Activated CD4-positive, alpha-beta T cell treated with anti-CD3 and anti-CD28 coated beads, Interleukin-2, Interleukin-4, amounts not matched to agents 100 ng/mL and 50 ng/mL, durations not matched to agents 16 hours and 8 hours (primary cell): ENCODE measurements around the gene CABP4.

Source experiments
- DNase-seq: peaks from one replicate; pipeline ENCODE4 v3.0.0-alpha.2; 2020; ENCODE audit warnings: low spot score

The CABP4 gene

GRCh38 chr11:67455054-67455453, at the start of gene CABP4:
CABP4 (plus strand) TSS chr11:67455354; CDS start chr11:67455424, 70 bp downstream.
- DNase-seq, result no peak

GRCh38 chr11:67405688-67406339, 49.3 kb upstream of the CABP4 start:
- no peak for DNase-seq

GRCh38 chr11:67406420-67406968, 48.7 kb upstream of the CABP4 start:
- DNase-seq, result no peak

GRCh38 chr11:67406969-67407687, 48.0 kb upstream of the CABP4 start:
- no peak for DNase-seq

GRCh38 chr11:67407688-67408163, 47.4 kb upstream of the CABP4 start:
- no peak for DNase-seq

GRCh38 chr11:67408437-67409200, 46.5 kb upstream of the CABP4 start:
- peak; percentile 37 for DNase-seq

GRCh38 chr11:67409261-67409666, 45.9 kb upstream of the CABP4 start:
- DNase-seq, result peak; percentile 87

GRCh38 chr11:67409781-67410368, 45.3 kb upstream of the CABP4 start:
- no peak for DNase-seq

GRCh38 chr11:67410369-67410831, 44.8 kb upstream of the CABP4 start:
- DNase-seq, result no peak

- DNase-seq, result no peak
Measured at GRCh38 chr11:67410984-67411784, 44.0 kb upstream of the CABP4 start.

GRCh38 chr11:67411785-67412152, 43.4 kb upstream of the CABP4 start:
- DNase-seq, result no peak

GRCh38 chr11:67412495-67413179, 42.5 kb upstream of the CABP4 start:
- DNase-seq, result no peak

- no peak for DNase-seq
Measured at GRCh38 chr11:67413266-67413849, 41.8 kb upstream of the CABP4 start.

GRCh38 chr11:67415501-67416304, 39.5 kb upstream of the CABP4 start, which contains the start of gene CARNS1:
CARNS1 (plus strand) TSS chr11:67415678; CDS start chr11:67416200, 522 bp downstream.
- no peak for DNase-seq

- no peak for DNase-seq
Measured at GRCh38 chr11:67416416-67417335, 38.5 kb upstream of the CABP4 start.

GRCh38 chr11:67417425-67417824, 37.7 kb upstream of the CABP4 start:
- no peak for DNase-seq

GRCh38 chr11:67418476-67419281, 36.5 kb upstream of the CABP4 start:
- no peak for DNase-seq
